ENCODE measurements around the gene UMOD.

UMOD gene

GRCh38 chr16:20352615-20353014 is at the start of gene UMOD:
UMOD (minus strand) TSS chr16:20352715; CDS start chr16:20350737, 1,978 bp downstream.
- no peak for DNase-seq

DNA sequence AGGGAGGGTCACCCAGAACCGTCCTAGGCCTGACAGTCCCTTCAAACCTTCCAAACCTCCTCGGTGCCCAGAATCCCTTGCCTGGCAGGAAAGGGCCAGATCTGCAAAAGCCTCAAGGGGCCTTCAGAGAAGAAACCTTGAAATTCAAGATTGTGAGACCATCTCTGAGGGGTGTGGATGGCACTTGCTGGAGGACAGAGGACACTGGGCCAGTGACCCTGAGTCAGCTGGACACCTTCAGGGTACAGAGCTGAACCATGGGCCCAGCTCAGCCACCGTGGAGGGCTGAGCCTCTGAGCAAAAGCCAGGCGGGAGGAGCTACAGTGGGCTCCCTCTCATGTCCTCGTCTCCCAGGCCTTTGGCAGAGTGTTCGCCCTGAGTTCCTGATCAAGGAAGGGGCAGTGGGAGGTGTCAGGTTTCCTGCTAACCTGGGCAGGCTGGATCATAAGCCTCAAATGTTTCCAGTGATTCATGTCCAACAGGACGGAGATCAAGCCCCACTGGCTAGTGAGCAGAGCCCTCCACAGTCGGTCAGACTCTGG is 49.0 kb upstream of the UMOD start:
- DNase-seq: no peak

GRCh38 chr16:20401066-20401465 is 48.6 kb upstream of the UMOD start:
- no peak for DNase-seq

- no peak for DNase-seq
Measured at GRCh38 chr16:20399185-20399584, 46.7 kb upstream of the UMOD start.

DNA sequence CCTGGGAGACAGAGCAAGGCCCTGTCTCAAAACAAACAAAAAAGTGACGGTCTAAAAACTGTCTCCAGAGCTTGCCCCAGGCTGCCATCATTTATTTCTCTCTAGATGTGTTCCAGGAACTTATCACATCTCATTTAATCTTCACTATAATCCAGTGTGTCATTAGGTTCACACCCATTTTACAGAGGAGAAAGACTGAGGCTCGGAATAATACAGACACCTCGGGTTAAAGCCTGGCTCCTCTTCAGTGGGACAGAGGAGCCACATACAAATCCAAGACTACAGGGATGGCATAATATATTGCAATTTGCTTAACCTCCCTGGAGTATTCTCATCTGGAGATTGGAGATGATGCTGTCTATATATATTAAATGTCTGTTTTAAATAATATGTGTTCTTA is 46.1 kb upstream of the UMOD start:
- DNase-seq: no peak

- DNase-seq: no peak
Measured at GRCh38 chr16:20397468-20398074, 45.1 kb upstream of the UMOD start.

GRCh38 chr16:20396846-20397467 is 44.4 kb upstream of the UMOD start:
- DNase-seq: no peak

- no peak for DNase-seq
Measured at GRCh38 chr16:20395946-20396345, 43.4 kb upstream of the UMOD start.

- no peak for DNase-seq
Measured at GRCh38 chr16:20393801-20394577, 41.5 kb upstream of the UMOD start.

DNA sequence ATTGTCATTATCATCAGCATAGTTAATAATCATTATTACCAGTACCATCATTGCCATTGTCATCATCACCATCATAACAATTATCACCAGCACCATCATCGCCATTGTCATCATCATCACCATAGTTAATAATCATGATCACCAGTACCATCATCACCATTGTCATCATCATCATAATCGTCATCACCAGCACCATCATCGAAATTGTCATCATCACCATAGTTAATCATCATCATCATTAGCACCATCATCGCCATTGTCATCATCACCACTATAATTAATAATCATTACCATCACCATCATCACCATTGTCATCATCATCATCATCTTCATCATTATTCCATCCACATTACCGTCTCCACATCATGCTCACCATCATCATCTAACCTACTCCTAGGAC is 38.5 kb upstream of the UMOD start:
- DNase-seq: no peak

DNA sequence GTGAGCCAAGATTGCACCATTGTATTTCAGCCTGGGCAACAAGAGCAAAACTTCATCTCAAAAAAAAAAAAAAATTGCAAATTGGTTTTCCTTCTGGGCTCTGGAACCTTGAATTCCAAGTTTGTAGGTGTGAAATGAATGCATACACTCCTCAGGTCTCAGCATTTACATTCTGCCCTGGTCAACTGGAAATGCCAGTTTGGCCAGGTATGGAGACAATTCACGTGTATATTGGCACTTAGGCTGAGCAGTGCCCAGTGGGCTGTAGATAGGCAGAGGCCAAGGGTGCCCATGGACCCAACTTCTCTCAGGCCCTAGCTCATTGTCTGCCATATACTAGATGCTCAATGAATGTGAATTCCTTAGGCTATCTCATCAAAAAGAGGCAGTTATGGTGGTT is 36.3 kb upstream of the UMOD start:
- DNase-seq: no peak

DNA sequence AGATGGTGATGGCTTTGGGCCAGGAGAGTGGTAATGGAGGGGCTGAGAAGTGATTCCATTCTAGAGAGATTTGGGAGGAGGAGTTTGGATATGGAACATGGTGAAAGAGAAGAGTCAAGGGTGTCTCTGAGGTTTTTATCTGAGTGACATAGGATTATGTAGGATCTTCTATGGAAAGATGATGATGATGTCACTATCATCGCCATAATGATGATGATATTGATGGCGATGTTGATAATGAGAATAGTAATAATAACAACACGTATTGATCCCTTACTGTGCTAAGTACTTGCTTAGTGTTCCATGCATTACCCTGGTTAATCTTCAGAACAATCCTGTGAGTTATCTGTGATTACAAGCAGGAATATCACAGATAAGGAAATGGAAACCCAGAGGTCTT is 35.5 kb upstream of the UMOD start:
- DNase-seq: no peak

DNA sequence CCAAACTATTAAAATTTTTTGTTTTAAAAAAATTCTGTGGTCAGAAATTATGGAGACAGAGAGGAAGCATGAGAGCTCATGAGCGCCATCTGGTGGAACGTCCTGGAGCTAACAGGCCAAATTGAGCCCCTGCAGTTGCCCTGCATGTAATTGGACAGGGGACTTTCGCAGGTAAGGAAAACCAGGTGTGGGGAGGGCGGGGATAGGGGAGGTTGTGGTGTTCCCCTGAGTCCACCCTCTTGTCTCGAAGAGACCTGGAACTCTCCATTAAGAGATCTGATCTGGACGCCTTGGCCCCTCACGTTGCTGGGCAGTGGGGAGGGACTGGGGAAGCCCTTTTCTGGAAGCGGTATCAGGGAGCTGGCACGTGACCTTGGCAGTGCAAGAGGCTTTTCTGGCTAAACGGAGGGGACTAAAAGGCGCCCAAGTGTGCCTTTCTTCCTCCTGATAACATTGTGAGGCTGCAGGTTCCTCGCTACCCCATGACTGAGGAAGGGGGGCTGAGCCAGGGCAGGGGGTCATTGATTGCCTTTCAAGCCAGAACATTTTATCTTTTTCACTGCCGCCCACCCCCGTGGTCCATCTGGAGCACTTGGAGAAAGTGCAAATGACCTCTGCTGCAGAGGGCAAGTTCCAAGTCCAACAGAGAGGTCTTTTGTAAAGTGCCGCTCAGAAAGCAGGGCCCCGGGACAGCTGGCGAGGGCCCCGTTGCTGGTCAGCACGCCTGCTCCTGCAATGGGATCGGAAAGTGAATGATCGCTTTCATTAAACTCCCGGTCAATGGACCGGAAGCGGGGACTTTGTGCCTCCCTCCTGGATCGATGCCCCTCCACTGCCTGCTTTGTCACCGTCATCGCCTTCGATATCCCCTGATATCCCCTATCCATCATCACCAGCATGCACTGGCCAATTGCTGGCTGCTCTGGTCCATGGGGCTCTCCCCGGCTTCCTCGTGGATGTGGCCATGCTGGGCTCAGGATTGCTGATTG is 33.6 kb upstream of the UMOD start:
- DNase-seq: peak; percentile 20

- peak; percentile 9 for DNase-seq
Measured at GRCh38 chr16:20383106-20384029, 30.9 kb upstream of the UMOD start.

- DNase-seq: no peak
Measured at GRCh38 chr16:20382202-20382948, 29.9 kb upstream of the UMOD start.

DNA sequence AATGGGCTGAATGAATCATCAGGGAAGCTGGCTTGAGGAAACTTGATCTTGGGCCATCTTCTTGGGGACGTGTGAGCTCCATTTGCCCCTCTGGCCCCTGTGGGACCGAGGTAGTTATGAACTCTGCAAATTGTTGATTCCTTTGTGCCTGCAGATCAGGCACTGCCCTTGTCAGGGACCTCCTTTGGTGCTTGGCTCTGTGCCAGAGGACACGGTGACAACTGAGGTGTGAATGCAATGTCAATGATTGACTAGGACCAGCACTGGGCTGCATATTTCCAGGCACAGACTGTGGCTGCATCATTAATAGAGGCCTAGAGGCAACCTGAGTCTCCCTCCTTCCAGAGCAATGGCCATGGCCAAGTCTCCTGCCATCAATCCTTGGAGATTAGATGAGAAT is 28.3 kb upstream of the UMOD start:
- no peak for DNase-seq

DNA sequence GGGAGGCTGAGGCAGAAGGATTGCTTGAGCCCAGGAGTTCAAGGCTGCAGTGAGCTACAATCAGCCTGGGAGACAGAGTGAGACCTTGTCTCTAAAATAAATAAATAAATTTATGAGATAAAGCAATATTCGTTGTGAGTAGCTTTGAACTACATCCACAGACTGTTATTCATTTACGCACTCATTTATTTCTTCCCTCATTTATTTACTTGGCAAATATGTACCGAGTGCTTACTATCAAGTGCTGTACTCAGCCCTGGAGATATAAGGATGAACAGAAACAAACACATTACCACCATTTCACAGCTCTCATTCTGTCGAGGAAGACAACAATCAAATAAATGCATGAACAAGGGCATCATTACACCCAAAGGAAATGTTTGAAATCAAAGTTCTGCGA is 24.7 kb upstream of the UMOD start:
- DNase-seq: no peak

GRCh38 chr16:20372701-20373100 is 20.2 kb upstream of the UMOD start:
- DNase-seq: no peak

- DNase-seq: no peak
Measured at GRCh38 chr16:20369452-20370054, 17.0 kb upstream of the UMOD start.

DNA sequence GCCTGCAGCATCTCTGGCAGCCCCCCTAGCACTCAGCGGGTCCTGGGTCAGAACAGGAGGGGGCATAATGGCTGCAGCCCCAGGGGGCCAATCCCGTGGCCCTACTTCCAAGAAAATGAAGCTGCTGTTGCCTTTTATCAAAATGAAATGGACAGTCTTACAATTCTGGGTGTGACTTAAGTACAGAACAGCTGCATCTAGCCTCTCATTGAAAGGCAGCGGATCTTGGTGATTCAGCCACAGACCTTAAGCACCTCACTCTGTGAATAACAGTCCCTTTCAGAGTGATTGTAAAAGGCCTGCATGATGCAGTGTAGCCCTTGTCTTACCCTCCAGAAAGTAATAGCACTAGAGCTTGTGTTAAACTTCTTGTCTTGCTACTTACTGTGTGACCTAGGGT is 11.5 kb upstream of the UMOD start:
- DNase-seq: no peak

Measured in CD4-positive, alpha-beta T cell treated with Interferon gamma for 1 hour (primary cell).